ENCODE data around the gene FMC1. TPM values are rescaled to one million over a fixed set of nuclear protein-coding genes. Genes with fewer than 3 reads are reported as not detected.
A peak's percentile ranks its signal among the peaks of the same experiment; 100 is the strongest.
"Not testable (repeated sequence)": the region's sequence is repeated elsewhere in the genome, so short reads cannot be mapped to it uniquely, and the experiment has no call there.

FMC1 gene
- total RNA-seq, result 7.2 and 7.5 TPM in 2 replicates

GRCh38 chr7:139341058-139341775 is at the start of gene FMC1:
TSS of gene FMC1 (plus strand) at chr7:139341337. CDS start at chr7:139341385, 48 bp downstream.
- peak within 1 kb of the TSS; percentile 100 for H3K27ac Mint-ChIP-seq
- peaks cover 7% of the 10 kb centered on the region for H3K9me3 Mint-ChIP-seq
- DNase-seq (ENCODE audit: low spot score), result peak; percentile 81
- peaks cover 21% of the 10 kb centered on the region for H3K4me1 Mint-ChIP-seq (ENCODE audit: low read depth)
- peaks cover 14% of the 10 kb centered on the region for H3K36me3 Mint-ChIP-seq (ENCODE audit: low read depth)
- intact Hi-C loops (cut with micrococcal nuclease), result loop anchor here (1.0 to 5.0 kb wide), 5 partner anchors 18 to 464 kb away; partner anchors contain the start of genes LUC7L2 and ZC3HAV1
- peak within 1 kb of the TSS; percentile 97 for H3K4me3 Mint-ChIP-seq (ENCODE audit: low read depth)
- peaks cover 3% of the 10 kb centered on the region for H3K27me3 Mint-ChIP-seq (ENCODE audit: low read depth)

- no peaks in the 10 kb centered on the region for H3K4me1 Mint-ChIP-seq (ENCODE audit: low read depth)
- intact Hi-C loops (cut with micrococcal nuclease), result no loop called here
- no peak overlapping the region for H3K4me3 Mint-ChIP-seq (ENCODE audit: low read depth)
- H3K27ac Mint-ChIP-seq, result no peak overlapping the region
- no peaks in the 10 kb centered on the region for H3K27me3 Mint-ChIP-seq (ENCODE audit: low read depth)
- H3K36me3 Mint-ChIP-seq (ENCODE audit: low read depth), result peaks cover 10% of the 10 kb centered on the region
- no peaks in the 10 kb centered on the region for H3K9me3 Mint-ChIP-seq
- no peak for DNase-seq (ENCODE audit: low spot score)
Observed at GRCh38 chr7:139292821-139293220, 48.3 kb upstream of the FMC1 start.

GRCh38 chr7:139293534-139293933 is 47.6 kb upstream of the FMC1 start:
- Mint-ChIP-seq H3K4me1 (ENCODE audit: low read depth) (no peaks in the 10 kb centered on the region), H3K9me3 (no peaks in the 10 kb centered on the region), H3K27me3 (ENCODE audit: low read depth) (no peaks in the 10 kb centered on the region), H3K4me3 (ENCODE audit: low read depth) (no peak overlapping the region), H3K27ac (no peak overlapping the region), H3K36me3 (ENCODE audit: low read depth) (peaks cover 3% of the 10 kb centered on the region)
- intact Hi-C loops (cut with micrococcal nuclease), result no loop called here
- no peak for DNase-seq (ENCODE audit: low spot score)

- H3K4me3 Mint-ChIP-seq (ENCODE audit: low read depth), result no peak overlapping the region
- H3K9me3 Mint-ChIP-seq, result no peaks in the 10 kb centered on the region
- H3K27me3 Mint-ChIP-seq (ENCODE audit: low read depth), result no peaks in the 10 kb centered on the region
- no peaks in the 10 kb centered on the region for H3K4me1 Mint-ChIP-seq (ENCODE audit: low read depth)
- intact Hi-C loops (cut with micrococcal nuclease), result no loop called here
- no peak overlapping the region for H3K27ac Mint-ChIP-seq
- no peak for DNase-seq (ENCODE audit: low spot score)
- peaks cover 3% of the 10 kb centered on the region for H3K36me3 Mint-ChIP-seq (ENCODE audit: low read depth)
Observed at GRCh38 chr7:139294241-139294640, 46.9 kb upstream of the FMC1 start.

- Mint-ChIP-seq H3K9me3 (no peaks in the 10 kb centered on the region), H3K4me1 (ENCODE audit: low read depth) (no peaks in the 10 kb centered on the region), H3K36me3 (ENCODE audit: low read depth) (peaks cover 3% of the 10 kb centered on the region), H3K27me3 (ENCODE audit: low read depth) (no peaks in the 10 kb centered on the region), H3K4me3 (ENCODE audit: low read depth) (no peak overlapping the region), H3K27ac (no peak overlapping the region)
- DNase-seq (ENCODE audit: low spot score), result no peak
- intact Hi-C loops (cut with micrococcal nuclease), result no loop called here
Observed at GRCh38 chr7:139294951-139295575, 46.1 kb upstream of the FMC1 start.

GRCh38 chr7:139297795-139298194 is 43.3 kb upstream of the FMC1 start:
- DNase-seq (ENCODE audit: low spot score), result no peak
- Mint-ChIP-seq H3K4me1 (ENCODE audit: low read depth) (no peaks in the 10 kb centered on the region), H3K27ac (no peak overlapping the region), H3K9me3 (no peaks in the 10 kb centered on the region), H3K36me3 (ENCODE audit: low read depth) (peaks cover 3% of the 10 kb centered on the region), H3K27me3 (ENCODE audit: low read depth) (no peaks in the 10 kb centered on the region), H3K4me3 (ENCODE audit: low read depth) (no peak overlapping the region)
- intact Hi-C loops (cut with micrococcal nuclease), result no loop called here

GRCh38 chr7:139299296-139299695 is 41.8 kb upstream of the FMC1 start:
- no peak overlapping the region for H3K4me3 Mint-ChIP-seq (ENCODE audit: low read depth)
- H3K9me3 Mint-ChIP-seq, result no peaks in the 10 kb centered on the region
- no peak for DNase-seq (ENCODE audit: low spot score)
- intact Hi-C loops (cut with micrococcal nuclease), result no loop called here
- H3K27me3 Mint-ChIP-seq (ENCODE audit: low read depth), result no peaks in the 10 kb centered on the region
- peaks cover under 1% of the 10 kb centered on the region for H3K36me3 Mint-ChIP-seq (ENCODE audit: low read depth)
- no peaks in the 10 kb centered on the region for H3K4me1 Mint-ChIP-seq (ENCODE audit: low read depth)
- no peak overlapping the region for H3K27ac Mint-ChIP-seq

- Mint-ChIP-seq H3K4me3 (ENCODE audit: low read depth) (no peak overlapping the region), H3K27me3 (ENCODE audit: low read depth) (no peaks in the 10 kb centered on the region), H3K27ac (no peak overlapping the region), H3K36me3 (ENCODE audit: low read depth) (no peaks in the 10 kb centered on the region), H3K9me3 (no peaks in the 10 kb centered on the region), H3K4me1 (ENCODE audit: low read depth) (no peaks in the 10 kb centered on the region)
- intact Hi-C loops (cut with micrococcal nuclease), result no loop called here
- no peak for DNase-seq (ENCODE audit: low spot score)
Observed at GRCh38 chr7:139300390-139300789, 40.7 kb upstream of the FMC1 start.

GRCh38 chr7:139304517-139304916 is 36.6 kb upstream of the FMC1 start:
- Mint-ChIP-seq H3K4me3 (ENCODE audit: low read depth) (no peak overlapping the region), H3K27me3 (ENCODE audit: low read depth) (no peaks in the 10 kb centered on the region), H3K36me3 (ENCODE audit: low read depth) (peaks cover 4% of the 10 kb centered on the region), H3K4me1 (ENCODE audit: low read depth) (no peaks in the 10 kb centered on the region), H3K9me3 (no peaks in the 10 kb centered on the region), H3K27ac (no peak overlapping the region)
- DNase-seq (ENCODE audit: low spot score), result no peak
- intact Hi-C loops (cut with micrococcal nuclease), result no loop called here

- H3K4me1 Mint-ChIP-seq (ENCODE audit: low read depth), result no peaks in the 10 kb centered on the region
- no peak overlapping the region for H3K27ac Mint-ChIP-seq
- no peak for DNase-seq (ENCODE audit: low spot score)
- no peaks in the 10 kb centered on the region for H3K36me3 Mint-ChIP-seq (ENCODE audit: low read depth)
- no peaks in the 10 kb centered on the region for H3K9me3 Mint-ChIP-seq
- no peak overlapping the region for H3K4me3 Mint-ChIP-seq (ENCODE audit: low read depth)
- intact Hi-C loops (cut with micrococcal nuclease), result no loop called here
- H3K27me3 Mint-ChIP-seq (ENCODE audit: low read depth), result peaks cover 1% of the 10 kb centered on the region
Observed at GRCh38 chr7:139317939-139318505, 23.1 kb upstream of the FMC1 start.

GRCh38 chr7:139321071-139321745 is 19.9 kb upstream of the FMC1 start:
- H3K4me1 Mint-ChIP-seq (ENCODE audit: low read depth), result no peaks in the 10 kb centered on the region

GRCh38 chr7:139324709-139325108 is 16.4 kb upstream of the FMC1 start:
- H3K4me3 Mint-ChIP-seq (ENCODE audit: low read depth), result not testable (repeated sequence)

More at GRCh38 chr7:139321071-139321745, 19.9 kb upstream of the FMC1 start:
- no peak for DNase-seq (ENCODE audit: low spot score)
- intact Hi-C loops (cut with micrococcal nuclease), result no loop called here
- no peaks in the 10 kb centered on the region for H3K9me3 Mint-ChIP-seq
- no peak overlapping the region for H3K4me3 Mint-ChIP-seq (ENCODE audit: low read depth)
- peaks cover under 1% of the 10 kb centered on the region for H3K27me3 Mint-ChIP-seq (ENCODE audit: low read depth)
- H3K36me3 Mint-ChIP-seq (ENCODE audit: low read depth), result no peaks in the 10 kb centered on the region
- H3K27ac Mint-ChIP-seq, result no peak overlapping the region

GRCh38 chr7:139328375-139328774 is 12.8 kb upstream of the FMC1 start:
- Mint-ChIP-seq H3K9me3 (peaks cover 9% of the 10 kb centered on the region), H3K27me3 (ENCODE audit: low read depth) (peaks cover 4% of the 10 kb centered on the region), H3K4me1 (ENCODE audit: low read depth) (peaks cover 12% of the 10 kb centered on the region), H3K4me3 (ENCODE audit: low read depth) (no peak overlapping the region), H3K27ac (no peak overlapping the region), H3K36me3 (ENCODE audit: low read depth) (no peaks in the 10 kb centered on the region)
- no peak for DNase-seq (ENCODE audit: low spot score)
- intact Hi-C loops (cut with micrococcal nuclease), result no loop called here

More at GRCh38 chr7:139324709-139325108, 16.4 kb upstream of the FMC1 start:
- H3K36me3 Mint-ChIP-seq (ENCODE audit: low read depth); DNase-seq (ENCODE audit: low spot score); H3K27me3 Mint-ChIP-seq (ENCODE audit: low read depth); intact Hi-C loops (cut with micrococcal nuclease); H3K4me1 Mint-ChIP-seq (ENCODE audit: low read depth); H3K9me3 Mint-ChIP-seq; H3K27ac Mint-ChIP-seq: not testable (repeated sequence)
